ENCODE data around the gene PTPN12.
A peak's percentile ranks its signal among the peaks of the same experiment; 100 is the strongest.
"Not testable (repeated sequence)": the region's sequence is repeated elsewhere in the genome, so short reads cannot be mapped to it uniquely, and the experiment has no call there.

Gene PTPN12

DNA sequence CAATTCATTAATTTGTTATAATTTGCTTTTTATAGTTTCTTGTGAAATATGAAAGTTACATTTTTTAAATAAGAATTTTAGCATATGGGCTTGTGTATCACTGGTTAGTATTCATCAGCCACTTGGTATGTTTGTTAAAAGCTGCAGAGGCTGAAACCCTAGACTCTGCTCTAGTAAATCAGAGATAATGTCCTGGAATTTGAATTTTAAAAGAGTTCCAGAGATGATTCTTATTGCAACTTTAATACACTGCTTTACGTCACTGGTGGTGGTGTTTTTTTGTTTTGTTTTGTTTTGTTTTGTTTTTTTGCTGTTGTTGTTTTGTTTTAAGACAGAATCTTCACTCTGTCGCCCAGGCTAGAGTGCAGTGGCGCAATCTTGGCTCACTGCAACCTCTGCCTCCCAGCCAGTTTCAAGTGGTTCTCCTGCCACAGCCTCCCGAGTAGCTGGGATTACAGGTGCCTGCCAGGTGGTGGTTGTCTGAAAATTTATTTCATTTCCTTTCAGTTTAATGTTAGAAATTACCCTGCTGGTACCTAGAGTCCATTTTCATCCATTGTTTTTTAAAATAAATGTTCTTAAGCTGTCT lies 43.8 kb downstream of the PTPN12 start:
- FAIRE-seq: no peak

DNA sequence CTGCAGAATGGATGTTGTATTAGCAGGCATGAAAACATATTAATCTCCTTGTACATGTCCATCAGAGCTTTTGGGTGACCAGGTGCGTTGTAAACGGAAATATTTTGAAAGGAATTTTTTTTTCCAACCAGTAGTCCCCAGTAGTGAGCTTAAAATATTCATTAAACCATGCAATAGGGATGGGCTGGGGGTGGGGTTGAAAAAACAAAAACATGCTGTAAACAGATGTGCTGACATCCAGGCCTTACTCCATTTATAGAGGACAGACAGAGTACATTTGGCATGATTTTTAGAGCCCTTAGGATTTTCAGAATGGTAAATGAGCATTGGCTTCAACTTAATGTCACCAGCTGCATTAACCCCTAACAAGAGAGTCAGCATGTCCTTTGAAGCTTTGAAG lies 50.2 kb downstream of the PTPN12 start:
- FAIRE-seq: peak; percentile 29

DNA sequence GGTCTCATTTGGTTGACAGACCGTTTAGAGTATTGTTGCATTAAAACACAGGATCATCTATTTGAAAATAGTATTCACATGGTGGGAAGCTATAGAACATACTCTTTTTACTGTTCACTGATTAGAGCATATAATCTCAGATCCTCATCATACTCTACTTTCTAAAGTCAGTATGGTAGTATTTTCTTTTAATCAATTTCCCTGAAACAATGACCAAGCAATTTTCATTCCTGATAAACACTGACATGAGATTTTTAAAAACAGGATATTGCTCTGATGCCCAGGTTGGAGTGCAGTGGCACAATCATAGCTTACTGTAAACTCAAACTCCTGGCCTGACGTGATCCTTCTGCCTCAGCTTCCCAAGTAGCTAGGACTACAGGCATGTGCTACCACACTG lies 63.9 kb downstream of the PTPN12 start:
- FAIRE-seq: no peak

DNA sequence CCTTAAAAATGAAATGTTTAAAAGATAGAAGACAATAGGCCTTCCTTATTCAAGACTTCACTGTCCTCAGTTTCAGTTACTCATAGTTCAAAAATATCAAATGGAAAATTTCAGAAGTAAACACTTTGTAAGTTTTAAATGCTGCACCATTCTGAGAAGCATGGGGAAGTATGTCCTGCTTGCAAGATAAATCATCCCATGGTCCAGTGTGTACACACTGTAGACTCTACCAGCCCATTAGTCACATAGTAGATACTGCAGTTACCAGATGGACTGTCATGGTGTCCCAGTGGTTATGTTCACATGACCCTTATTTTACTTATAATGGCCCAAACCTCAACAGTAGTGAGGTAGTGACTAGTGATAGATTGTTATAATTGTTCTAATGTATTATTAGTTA lies 69.5 kb downstream of the PTPN12 start:
- no peak for FAIRE-seq

DNA sequence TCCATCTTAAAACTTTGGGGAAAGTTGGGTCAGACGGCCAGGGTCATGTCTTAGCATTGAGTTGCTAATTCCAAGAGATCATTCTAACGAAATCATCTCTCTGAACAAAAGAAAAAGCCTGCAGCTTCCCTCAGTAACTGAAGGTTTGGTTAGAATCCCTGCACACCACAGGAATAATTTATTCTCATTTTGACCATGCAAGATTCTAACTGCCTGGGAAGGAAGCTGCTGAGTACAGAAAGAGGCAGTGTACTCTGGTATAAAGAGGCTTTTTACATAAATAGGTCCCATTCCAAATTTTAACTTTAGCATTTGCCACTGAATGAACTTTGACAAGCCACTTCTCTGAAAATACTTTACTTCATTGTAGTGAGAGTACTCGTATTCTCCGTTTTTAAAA lies 82.2 kb downstream of the PTPN12 start:
- no peak for FAIRE-seq

DNA sequence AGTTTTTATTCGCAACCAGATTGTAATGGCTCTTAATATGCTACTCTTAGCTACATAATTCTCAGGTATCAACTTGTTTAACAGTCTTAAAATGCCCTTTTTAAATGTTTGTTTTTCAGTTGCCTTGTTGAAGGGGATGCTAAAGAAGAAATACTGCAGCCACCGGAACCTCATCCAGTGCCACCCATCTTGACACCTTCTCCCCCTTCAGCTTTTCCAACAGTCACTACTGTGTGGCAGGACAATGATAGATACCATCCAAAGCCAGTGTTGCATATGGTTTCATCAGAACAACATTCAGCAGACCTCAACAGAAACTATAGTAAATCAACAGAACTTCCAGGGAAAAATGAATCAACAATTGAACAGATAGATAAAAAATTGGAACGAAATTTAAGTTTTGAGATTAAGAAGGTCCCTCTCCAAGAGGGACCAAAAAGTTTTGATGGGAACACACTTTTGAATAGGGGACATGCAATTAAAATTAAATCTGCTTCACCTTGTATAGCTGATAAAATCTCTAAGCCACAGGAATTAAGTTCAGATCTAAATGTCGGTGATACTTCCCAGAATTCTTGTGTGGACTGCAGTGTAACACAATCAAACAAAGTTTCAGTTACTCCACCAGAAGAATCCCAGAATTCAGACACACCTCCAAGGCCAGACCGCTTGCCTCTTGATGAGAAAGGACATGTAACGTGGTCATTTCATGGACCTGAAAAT lies 89.7 kb downstream of the PTPN12 start:
- FAIRE-seq: no peak

DNA sequence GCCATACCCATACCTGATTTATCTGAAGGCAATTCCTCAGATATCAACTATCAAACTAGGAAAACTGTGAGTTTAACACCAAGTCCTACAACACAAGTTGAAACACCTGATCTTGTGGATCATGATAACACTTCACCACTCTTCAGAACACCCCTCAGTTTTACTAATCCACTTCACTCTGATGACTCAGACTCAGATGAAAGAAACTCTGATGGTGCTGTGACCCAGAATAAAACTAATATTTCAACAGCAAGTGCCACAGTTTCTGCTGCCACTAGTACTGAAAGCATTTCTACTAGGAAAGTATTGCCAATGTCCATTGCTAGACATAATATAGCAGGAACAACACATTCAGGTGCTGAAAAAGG lies 90.2 kb downstream of the PTPN12 start:
- FAIRE-seq: no peak

DNA sequence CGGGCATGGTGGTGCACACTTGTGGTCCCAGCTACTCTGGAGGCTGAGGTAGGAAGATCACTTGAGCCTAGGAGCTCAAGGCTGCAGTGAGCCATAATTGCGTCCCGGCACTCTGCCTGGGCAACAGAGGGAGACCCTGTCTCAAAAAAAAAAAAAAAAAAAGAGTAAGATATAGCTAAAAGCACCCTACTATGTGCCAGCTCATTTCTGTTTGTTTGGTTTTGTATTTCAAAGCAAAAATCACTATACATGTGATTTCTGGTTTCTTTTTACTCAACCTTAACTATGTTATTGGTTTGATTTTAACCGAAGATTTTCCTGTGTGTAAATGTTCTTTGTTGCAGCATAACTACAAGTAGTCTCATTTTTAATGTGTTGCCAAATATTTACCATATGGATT lies 92.7 kb downstream of the PTPN12 start:
- FAIRE-seq: no peak

DNA sequence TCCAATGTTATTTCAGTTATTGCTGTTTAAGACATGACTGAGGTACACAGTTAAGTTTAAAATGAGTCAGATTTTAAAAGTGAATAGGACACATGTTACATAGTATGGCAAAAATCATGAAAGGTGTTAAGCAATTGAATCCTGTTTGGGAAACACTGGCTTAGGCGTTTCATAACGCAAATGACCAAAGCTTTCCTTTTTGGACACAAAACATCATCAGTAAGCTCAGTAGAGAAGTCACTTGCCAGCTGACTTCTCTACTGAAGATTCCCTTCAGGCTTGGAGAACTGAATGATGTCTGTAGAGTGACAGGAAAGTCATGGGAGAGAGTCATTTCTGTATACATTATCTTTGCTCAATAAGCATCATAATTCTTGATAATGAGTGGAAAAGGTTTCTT lies 94.7 kb downstream of the PTPN12 start:
- no peak for FAIRE-seq

DNA sequence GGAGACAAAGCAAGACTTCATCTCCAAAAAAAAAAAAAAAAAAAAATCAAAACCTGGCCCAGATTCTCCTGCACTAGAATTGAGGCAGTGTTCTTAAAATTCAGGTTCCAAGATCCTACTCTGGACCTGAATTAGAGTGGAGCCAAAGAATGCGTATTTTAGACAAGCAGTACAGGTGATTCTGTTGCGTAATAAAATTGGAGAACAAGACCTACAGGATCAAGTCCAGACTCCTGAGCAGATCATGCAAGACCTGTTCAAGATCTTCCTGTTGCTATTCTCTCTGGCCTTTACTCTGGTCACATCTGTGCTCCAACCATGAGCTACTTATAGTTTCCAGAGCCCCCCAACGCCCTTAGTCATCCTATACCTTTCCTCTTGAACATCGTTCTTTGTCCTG lies 107.7 kb downstream of the PTPN12 start:
- no peak for FAIRE-seq

DNA sequence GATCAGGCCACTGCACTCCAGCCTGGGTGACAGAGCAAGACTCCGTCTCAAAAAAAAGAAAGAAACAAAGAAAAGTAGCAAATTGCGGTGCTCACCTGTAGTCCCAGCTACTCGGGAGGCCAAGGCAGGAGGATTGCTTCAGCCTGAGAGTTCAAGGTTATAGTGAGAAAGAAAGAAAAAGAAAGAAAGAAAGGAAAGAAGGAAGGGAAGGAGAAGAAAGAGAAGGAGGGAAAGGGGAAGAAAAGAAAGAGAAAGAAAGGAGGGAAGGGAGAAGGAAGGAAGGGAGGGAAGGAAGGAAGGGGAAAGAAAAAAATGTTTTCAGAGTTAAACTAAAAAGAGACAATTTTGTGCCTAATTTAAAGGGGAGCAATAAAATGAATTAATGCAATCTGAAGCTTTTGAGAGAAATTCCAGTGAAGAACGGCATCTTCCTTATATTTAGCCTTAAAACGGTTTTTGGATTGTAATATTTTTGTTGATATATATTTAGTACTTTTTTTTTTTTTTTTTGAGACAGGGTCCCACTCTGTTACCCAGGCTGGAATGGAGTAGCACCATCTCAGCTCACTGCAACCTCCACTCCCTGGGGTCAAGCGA lies 111.7 kb downstream of the PTPN12 start:
- FAIRE-seq: no peak

DNA sequence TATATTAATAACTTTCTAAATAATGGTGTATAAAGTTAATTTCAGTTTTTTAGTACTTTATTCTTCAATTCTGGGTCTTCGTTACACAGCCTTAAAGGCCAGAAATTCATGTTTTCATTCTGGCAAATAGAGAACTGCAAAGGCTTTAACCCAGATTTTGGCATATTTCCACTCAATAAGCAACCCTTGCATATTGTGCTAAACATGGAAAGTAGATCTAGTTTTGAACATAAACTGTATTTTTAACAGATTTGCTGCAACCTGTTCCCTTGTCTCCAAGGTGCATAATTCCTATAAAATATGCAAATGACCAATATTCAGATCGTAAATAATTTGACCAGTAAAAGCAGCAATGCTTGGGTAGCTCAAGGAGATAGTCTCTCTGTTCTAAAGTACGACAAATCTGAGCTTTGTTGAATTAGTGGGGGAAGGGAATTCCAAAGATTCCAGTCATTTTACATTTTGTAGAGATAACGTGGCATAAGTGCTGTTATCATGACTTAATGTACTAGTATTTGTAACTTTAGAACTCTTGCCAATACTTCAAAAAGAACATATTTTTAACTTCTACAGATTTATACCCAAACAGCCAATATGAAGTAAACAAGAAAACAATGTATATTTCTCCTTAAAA lies 112.7 kb downstream of the PTPN12 start:
- FAIRE-seq: no peak

DNA sequence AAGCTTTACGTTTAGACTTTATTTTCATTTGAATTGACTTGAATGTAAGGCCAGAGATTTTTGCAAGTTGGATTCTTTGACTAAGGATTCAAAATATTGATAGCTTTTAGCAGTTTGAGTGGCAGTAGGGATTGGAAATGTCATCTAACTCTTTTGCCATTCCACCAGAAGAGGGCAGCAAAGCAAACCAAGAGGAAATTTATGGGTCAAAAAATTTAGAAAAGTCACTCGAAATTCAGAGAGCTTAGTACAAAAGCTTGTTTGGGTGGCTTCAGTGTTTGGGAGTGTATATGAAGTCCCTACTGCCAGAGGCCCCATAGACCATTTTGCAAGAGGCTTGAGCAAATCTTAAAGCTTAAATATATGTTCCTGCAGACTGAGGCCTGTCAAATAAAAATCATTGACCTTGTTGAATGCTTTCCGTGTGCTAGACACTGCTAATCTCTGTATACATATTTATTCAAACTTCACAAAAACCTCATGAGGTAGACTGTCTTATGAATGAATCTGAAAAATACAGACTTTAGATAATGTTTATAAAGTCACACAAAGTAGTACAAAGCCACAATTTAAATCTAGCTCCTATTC lies 114.6 kb downstream of the PTPN12 start:
- no peak for FAIRE-seq

DNA sequence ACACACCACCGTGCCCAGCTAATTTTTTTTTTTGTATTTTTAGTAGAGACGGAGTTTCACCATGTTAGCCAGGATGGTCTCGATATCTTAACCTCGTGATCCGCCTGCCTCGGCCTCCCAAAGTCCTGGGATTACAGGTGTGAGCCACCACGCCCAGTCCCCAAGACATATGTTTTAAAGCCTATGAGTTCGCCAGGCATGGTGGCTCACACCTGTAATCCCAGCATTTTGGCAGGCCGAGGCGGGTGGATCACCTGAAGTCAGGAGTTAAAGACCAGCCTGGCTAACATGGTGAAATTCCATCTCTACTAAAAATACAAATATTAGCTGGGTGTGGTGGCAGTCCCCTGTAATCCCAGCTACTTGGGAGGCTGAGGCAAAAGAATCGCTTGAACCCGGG lies 115.7 kb downstream of the PTPN12 start:
- not testable (repeated sequence) for FAIRE-seq

DNA sequence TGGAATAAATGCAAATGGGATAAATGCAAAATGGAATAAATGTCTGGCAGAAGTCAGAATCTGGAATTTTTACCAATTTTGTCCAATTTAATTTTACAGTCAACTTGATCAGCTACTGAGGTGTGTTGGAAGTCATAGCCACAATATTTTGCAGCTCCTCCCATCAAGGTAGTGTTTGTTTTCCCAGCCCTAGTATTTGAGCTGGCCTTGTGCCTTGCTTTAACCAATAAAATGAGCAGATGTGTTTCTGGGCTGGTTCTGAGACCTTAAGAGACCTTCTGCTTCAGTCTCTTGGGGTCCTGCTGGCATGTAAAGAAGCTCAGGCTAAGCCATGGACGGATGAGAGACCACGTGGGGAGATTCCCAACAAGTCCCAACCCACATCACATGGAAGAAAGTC lies 116.5 kb downstream of the PTPN12 start:
- FAIRE-seq: no peak

DNA sequence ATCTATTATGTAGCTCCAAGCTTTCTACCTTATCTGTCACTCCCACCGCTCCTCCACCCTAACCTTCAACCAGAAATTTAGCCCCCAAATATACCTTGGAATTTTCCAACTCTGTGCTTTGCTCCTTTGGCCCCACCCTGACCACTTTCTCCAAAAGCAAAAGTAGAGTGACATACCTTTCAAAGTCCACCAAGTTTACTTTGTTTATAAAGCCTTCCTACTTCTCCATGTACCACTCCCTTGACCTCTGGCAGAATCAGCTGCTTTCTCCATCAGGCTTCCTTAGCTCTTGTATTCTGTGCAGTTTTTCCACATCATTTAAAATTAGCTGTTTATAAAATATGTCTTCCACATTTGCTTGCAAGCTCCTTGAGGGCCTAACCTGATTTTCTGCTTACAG lies 118.3 kb downstream of the PTPN12 start:
- FAIRE-seq: no peak

DNA sequence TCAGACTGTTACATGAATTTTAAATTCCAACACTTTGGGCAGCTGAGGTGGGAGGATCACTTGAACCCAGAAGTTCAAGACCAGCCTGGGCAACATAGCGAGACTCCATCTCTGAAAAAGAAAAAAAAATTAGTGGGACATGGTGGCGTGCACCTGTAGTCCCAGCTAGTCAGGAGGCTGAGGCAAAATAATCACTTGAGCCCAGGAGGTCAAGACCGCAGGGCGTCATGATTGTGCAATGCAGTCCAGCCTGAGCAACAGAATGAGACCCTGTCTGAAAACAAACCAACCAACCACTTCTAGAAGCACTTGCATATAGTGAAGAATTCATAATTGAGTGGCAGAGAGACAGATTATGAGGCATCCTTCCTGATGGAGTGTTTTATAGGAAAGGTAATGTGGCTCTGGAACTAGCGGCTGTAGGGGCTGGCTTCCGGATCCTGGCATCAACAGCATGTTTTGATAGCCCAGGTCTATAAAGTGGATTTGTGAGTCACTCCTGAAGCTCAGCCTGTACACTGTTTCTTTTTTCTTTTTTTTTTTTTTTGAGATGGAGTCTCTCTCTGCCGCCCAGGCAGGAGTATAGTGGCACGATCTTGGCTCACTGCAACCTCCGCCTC lies 118.9 kb downstream of the PTPN12 start:
- FAIRE-seq: no peak

DNA sequence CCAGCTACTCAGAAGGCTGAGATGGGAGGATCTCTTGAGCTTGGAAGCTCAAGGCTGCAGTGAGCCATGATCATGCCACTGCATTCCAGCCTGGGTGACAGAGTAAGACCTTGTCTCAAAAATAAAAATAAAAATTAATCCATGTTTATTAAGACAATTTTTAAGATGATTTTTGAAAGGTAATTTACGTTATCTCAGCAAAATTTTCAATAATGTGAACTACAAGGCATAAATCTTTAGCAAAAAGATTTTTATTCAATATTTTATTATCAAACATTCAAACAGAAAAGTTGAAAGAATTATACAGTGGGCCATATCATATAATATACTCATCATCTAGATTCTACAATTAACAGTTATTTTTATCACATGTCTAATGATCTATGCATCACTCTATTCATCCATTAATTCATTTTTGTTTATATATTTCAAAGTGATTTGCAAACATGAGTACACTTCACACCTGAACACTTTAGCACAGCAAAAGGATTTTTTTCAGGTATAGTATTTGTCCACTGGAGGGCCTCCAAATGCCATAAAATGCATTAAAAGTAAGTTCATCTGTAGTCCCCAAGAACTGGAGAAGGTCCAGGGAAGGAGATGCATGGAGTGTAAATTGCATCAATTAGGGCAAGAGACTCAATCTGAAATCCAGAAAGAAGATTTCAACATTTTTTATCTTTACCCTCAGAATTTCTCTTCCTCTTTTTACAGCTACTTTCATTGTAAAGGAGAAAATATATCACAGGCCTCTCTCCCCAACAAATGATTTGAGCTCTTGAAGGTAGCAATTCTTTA lies 120.5 kb downstream of the PTPN12 start:
- no peak for FAIRE-seq

DNA sequence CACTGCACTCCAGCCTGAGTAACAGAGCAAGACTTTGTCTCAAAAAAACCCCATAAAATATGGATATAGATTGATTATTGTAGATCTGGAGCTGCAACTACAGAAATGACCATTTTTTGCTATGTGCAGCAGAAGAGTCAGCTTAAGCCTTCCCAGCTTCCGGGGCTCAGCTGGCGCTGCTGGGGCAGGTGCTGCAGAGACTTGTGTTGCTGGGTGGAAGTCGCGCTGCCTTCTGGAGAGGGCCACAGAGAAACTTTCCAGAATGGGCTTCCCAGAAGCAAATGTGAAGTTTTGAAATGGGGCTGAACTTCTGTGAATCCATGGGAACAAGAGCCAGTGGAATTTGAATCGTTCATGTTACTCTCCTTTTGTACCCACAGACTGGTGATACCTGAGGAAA lies 121.8 kb downstream of the PTPN12 start:
- FAIRE-seq: no peak

DNA sequence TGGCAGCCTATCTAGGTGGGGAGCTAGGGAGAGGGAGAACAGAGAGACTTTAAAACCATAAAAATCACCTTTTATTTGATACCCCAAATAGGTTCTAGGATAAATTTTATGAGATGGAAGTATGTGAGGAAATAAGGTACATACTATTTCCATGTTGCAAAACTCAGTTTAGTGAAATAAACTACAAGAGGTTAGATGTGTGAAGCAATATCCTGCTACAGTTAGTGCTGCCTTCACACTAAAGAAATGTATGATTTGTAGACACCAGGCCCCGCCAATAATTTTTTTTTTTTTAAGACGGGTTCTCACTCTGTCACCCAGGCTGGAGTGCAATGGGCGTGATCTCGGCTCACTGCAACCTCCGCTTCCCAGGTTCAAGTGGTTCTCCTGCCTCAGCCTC lies 124.7 kb downstream of the PTPN12 start:
- FAIRE-seq: no peak

DNA sequence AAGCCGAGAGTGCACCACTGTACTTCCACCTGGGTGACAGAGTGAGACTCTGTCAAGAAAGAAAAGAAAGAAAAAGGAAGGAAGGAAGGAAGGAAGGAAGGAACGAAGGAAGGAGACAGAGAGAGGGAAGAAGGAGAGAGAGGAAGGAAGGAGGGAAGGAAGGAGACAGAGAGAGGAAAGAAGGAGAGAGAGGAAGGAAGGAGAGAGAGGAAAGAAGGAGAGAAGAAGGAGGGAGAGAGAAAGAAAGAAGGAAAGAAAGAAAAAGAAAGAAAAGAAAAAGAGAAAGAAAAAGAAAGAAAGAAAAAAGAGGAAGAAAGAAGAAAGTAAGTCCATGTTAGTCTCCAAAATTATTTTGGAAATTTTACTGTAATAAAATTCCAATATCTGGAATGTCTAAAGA lies 125.8 kb downstream of the PTPN12 start:
- no peak for FAIRE-seq

DNA sequence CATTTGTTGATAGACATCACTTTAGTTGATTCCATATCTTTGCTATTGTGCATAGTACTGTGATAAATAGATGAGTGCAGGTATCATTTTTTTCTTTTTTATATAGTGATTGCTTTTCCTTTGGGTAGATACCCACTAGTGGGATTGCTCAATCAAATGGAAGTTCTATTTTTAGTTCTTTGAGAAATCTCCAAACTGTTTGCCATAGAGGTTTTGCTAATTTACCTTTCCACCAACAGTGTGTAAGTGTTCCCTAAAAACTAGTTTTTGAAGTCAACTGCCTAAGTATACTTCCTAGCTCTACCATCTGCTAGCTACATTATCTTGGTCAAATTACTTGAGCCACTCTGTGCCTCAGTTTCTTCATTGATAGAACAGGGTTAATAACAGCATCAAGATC lies 127.6 kb downstream of the PTPN12 start:
- FAIRE-seq: no peak

Data from endometrium (tissue), 2 donors.